Rectal smooth muscle tissue (tissue), 1 donor: ENCODE data around the gene RASSF3.

ENCODE experiments used
- H3K27ac ChIP-seq: one replicate; pipeline ENCODE4 v1.7.0; 2013; ENCODE audit warnings: low read depth, low read length, inconsistent platforms
- H3K27me3 ChIP-seq: one replicate; pipeline ENCODE4 v1.7.0; 2013; ENCODE audit warnings: low read length; ENCODE audit not compliant: control insufficient read depth, insufficient read depth
- H3K36me3 ChIP-seq: one replicate; pipeline ENCODE4 v1.7.0; 2013; ENCODE audit warnings: low read length; ENCODE audit not compliant: control insufficient read depth, insufficient read depth
- H3K4me1 ChIP-seq: one replicate; pipeline ENCODE4 v1.7.0; 2013; ENCODE audit warnings: low read length; ENCODE audit not compliant: control insufficient read depth, insufficient read depth
- H3K4me3 ChIP-seq: one replicate; pipeline ENCODE4 v1.7.0; 2013; ENCODE audit warnings: low read length
- H3K9ac ChIP-seq: one replicate; pipeline ENCODE4 v1.7.0; 2013; ENCODE audit warnings: low read length

The RASSF3 gene

GRCh38 chr12:64694130-64695040 lies 84.1 kb downstream of the RASSF3 start:
- H3K9ac ChIP-seq, result no peak overlapping the region
- no peak overlapping the region for H3K4me3 ChIP-seq
- peaks cover 28% of the 10 kb centered on the region for H3K4me1 ChIP-seq
- H3K36me3 ChIP-seq, result no peaks in the 10 kb centered on the region
- H3K27ac ChIP-seq, result no peak overlapping the region
- H3K27me3 ChIP-seq, result no peaks in the 10 kb centered on the region

GRCh38 chr12:64695550-64695949 lies 85.3 kb downstream of the RASSF3 start:
- H3K36me3 ChIP-seq, result no peaks in the 10 kb centered on the region
- no peak overlapping the region for H3K9ac ChIP-seq
- peak overlapping the region; percentile 28 for H3K27ac ChIP-seq
- H3K4me3 ChIP-seq, result no peak overlapping the region
- H3K4me1 ChIP-seq, result peaks cover 28% of the 10 kb centered on the region
- no peaks in the 10 kb centered on the region for H3K27me3 ChIP-seq

GRCh38 chr12:64696080-64696741 lies 85.9 kb downstream of the RASSF3 start:
- Histone ChIP-seq H3K27me3 (no peaks in the 10 kb centered on the region), H3K4me3 (no peak overlapping the region), H3K36me3 (no peaks in the 10 kb centered on the region), H3K27ac (no peak overlapping the region), H3K9ac (no peak overlapping the region), H3K4me1 (peaks cover 30% of the 10 kb centered on the region)

- Histone ChIP-seq H3K36me3 (no peaks in the 10 kb centered on the region), H3K27me3 (no peaks in the 10 kb centered on the region), H3K9ac (no peak overlapping the region), H3K4me1 (peaks cover 15% of the 10 kb centered on the region), H3K4me3 (no peak overlapping the region), H3K27ac (no peak overlapping the region)
Observed at GRCh38 chr12:64699504-64700115, 89.3 kb downstream of the RASSF3 start.

GRCh38 chr12:64700532-64700931 lies 90.2 kb downstream of the RASSF3 start:
- peaks cover 9% of the 10 kb centered on the region for H3K4me1 ChIP-seq
- H3K36me3 ChIP-seq, result no peaks in the 10 kb centered on the region
- peak overlapping the region; percentile 17 for H3K27ac ChIP-seq
- H3K4me3 ChIP-seq, result no peak overlapping the region
- no peak overlapping the region for H3K9ac ChIP-seq
- no peaks in the 10 kb centered on the region for H3K27me3 ChIP-seq

GRCh38 chr12:64701283-64701682 lies 91.0 kb downstream of the RASSF3 start:
- H3K27me3 ChIP-seq, result no peaks in the 10 kb centered on the region
- no peaks in the 10 kb centered on the region for H3K36me3 ChIP-seq
- H3K4me1 ChIP-seq, result peaks cover 6% of the 10 kb centered on the region
- no peak overlapping the region for H3K4me3 ChIP-seq
- H3K9ac ChIP-seq, result no peak overlapping the region
- H3K27ac ChIP-seq, result no peak overlapping the region

GRCh38 chr12:64706306-64706705 lies 96.0 kb downstream of the RASSF3 start:
- H3K27me3 ChIP-seq, result no peaks in the 10 kb centered on the region
- no peak overlapping the region for H3K27ac ChIP-seq
- H3K36me3 ChIP-seq, result no peaks in the 10 kb centered on the region
- H3K4me1 ChIP-seq, result peaks cover under 1% of the 10 kb centered on the region
- no peak overlapping the region for H3K4me3 ChIP-seq
- no peak overlapping the region for H3K9ac ChIP-seq

GRCh38 chr12:64706857-64707256 lies 96.6 kb downstream of the RASSF3 start:
- no peak overlapping the region for H3K27ac ChIP-seq
- H3K27me3 ChIP-seq, result no peaks in the 10 kb centered on the region
- H3K9ac ChIP-seq, result no peak overlapping the region
- no peak overlapping the region for H3K4me3 ChIP-seq
- H3K4me1 ChIP-seq, result no peaks in the 10 kb centered on the region
- no peaks in the 10 kb centered on the region for H3K36me3 ChIP-seq

GRCh38 chr12:64707362-64707761 lies 97.1 kb downstream of the RASSF3 start:
- no peaks in the 10 kb centered on the region for H3K36me3 ChIP-seq
- no peaks in the 10 kb centered on the region for H3K4me1 ChIP-seq
- no peak overlapping the region for H3K27ac ChIP-seq
- H3K9ac ChIP-seq, result no peak overlapping the region
- no peaks in the 10 kb centered on the region for H3K27me3 ChIP-seq
- no peak overlapping the region for H3K4me3 ChIP-seq

- Histone ChIP-seq H3K27me3 (no peaks in the 10 kb centered on the region), H3K4me3 (no peak overlapping the region)
Observed at GRCh38 chr12:64707926-64708325, 97.6 kb downstream of the RASSF3 start.

GRCh38 chr12:64709429-64709828 lies 99.1 kb downstream of the RASSF3 start:
- Histone ChIP-seq H3K9ac (no peak overlapping the region), H3K4me1 (no peaks in the 10 kb centered on the region), H3K4me3 (no peak overlapping the region), H3K36me3 (no peaks in the 10 kb centered on the region), H3K27me3 (no peaks in the 10 kb centered on the region), H3K27ac (no peak overlapping the region)

More at GRCh38 chr12:64707926-64708325, 97.6 kb downstream of the RASSF3 start:
- Histone ChIP-seq H3K36me3 (no peaks in the 10 kb centered on the region), H3K9ac (no peak overlapping the region), H3K27ac (no peak overlapping the region), H3K4me1 (no peaks in the 10 kb centered on the region)

- no peak overlapping the region for H3K27ac ChIP-seq
- H3K4me1 ChIP-seq, result no peaks in the 10 kb centered on the region
- no peak overlapping the region for H3K4me3 ChIP-seq
- no peak overlapping the region for H3K9ac ChIP-seq
- H3K27me3 ChIP-seq, result no peaks in the 10 kb centered on the region
- peaks cover 7% of the 10 kb centered on the region for H3K36me3 ChIP-seq
Observed at GRCh38 chr12:64713376-64713775, 103.1 kb downstream of the RASSF3 start.
